ENCODE data around the gene SERPINA9.

Gene SERPINA9

DNA sequence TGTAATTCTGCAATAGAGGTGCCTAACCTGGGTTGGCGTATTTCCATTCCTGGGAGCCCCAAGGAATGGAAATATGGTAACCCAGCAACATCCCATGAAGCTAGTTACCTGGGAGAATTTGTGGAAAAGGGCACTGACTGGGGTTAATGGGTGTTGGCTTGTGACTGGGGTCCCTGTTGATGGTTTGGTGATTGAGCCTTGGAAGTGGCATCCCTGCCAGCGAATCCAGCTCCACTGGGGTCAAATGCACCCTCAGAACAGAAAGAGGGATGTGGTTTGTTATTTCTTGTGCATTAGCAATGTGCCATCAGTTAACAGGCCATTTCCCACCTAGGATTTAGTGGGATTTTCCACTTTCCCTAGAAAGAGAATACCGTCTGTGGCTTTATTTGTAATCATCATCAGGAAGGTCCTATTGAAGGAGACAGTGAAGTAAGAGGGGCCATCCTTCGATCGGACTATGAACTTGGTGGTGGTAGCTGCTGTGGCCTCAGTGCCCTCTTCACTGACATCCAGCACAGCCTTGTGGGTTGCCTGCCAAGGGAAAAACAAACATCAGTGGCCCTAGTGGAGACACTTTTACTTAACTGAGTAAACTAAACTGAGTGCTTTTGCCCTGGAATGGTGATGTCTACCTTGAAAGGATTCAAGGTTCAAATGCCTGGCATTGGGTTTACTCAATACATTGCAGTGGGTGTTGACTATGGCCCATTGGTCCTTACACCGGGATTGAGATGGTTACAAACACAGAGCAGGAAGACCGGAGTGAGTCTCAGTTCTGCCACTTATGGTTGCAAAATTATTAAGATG, 13.0 kb downstream of the SERPINA9 start:
- DNase-seq (ENCODE audit: low spot score) = no peak

DNA sequence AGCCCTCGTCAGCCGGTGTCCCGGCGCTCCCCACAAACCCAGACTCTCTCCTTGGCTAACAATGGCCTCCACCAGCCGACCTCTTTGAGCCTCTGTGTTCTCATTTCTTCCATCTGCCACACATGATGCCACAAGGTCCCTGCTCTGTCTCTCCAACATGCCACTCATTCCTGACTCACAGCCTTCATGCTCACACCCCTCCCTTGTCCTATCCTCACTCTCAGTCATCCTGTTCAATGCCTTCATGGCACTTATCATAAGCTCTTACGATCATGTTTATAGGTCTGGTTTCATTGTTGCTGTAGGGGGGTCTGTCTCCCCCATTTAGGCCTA, 13.8 kb downstream of the SERPINA9 start:
- DNase-seq (ENCODE audit: low spot score) = no peak

GRCh38 chr14:94461526-94462218, 14.3 kb downstream of the SERPINA9 start:
- no peak for DNase-seq (ENCODE audit: low spot score)

DNA sequence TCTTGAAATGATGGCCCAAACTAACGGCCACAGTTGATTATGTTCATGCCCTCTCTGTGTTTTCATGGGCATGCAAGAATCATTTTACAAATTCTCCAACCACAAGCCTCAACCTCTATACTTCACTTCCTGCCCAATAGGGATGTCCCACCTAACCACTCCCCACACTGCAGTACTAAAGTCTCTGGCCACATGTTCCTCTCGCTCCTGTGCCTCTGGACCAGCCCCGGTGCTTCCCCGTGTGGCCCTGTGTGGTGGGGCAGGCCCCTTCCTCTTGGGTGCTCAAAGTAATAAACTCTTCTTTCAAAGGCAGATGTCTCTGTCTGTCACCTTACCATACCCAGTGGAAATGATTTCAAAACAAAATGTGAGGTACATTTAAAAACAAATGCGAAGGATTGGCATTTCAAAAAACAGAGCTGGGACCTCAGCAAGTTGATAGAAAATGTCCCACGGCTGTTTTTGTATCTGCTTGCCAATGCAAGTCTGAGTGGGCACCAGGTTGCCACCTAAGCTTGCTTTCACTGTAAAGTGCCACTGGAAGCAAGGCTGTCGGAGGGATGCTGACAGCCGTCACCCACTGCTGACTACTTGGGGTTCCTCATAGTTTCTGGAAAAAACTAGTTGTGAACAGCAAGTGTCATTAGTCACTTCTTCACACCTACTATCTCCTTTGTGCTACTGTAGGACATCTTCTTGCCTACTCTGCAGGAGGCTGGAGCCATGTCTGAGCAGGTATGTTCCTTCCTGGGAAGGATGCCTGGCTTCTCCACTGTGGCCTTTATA, 15.2 kb downstream of the SERPINA9 start:
- no peak for DNase-seq (ENCODE audit: low spot score)

- DNase-seq (ENCODE audit: low spot score) = no peak
Measured at GRCh38 chr14:94458558-94459205, 17.3 kb downstream of the SERPINA9 start.

- DNase-seq (ENCODE audit: low spot score) = no peak
Measured at GRCh38 chr14:94458096-94458495, 17.9 kb downstream of the SERPINA9 start.

GRCh38 chr14:94455928-94456327, 20.1 kb downstream of the SERPINA9 start:
- no peak for DNase-seq (ENCODE audit: low spot score)

DNA sequence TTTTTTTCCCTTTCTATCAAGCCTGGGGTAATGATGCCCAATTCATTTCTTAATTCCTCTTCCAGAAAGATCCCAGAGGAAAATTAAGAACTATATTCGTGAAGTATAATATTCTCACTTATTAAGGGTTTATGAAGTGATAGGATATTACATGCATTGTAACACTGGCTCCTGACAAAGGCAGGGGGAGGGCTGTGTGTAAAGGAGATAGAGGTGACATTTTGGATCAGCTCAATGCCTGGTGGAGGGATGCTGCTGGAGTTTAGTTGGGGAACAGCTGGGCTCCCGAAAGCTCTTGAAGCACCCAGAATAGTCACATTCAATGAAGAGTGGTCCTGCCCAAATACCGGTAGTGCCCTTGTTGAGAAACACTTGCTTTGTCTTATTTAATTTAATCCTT, 24.2 kb downstream of the SERPINA9 start:
- no peak for DNase-seq (ENCODE audit: low spot score)

GRCh38 chr14:94451091-94451771, 24.8 kb downstream of the SERPINA9 start:
- no peak for DNase-seq (ENCODE audit: low spot score)

GRCh38 chr14:94450722-94451090, 25.3 kb downstream of the SERPINA9 start:
- DNase-seq (ENCODE audit: low spot score) = no peak

GRCh38 chr14:94449930-94450329, 26.1 kb downstream of the SERPINA9 start:
- DNase-seq (ENCODE audit: low spot score) = no peak

DNA sequence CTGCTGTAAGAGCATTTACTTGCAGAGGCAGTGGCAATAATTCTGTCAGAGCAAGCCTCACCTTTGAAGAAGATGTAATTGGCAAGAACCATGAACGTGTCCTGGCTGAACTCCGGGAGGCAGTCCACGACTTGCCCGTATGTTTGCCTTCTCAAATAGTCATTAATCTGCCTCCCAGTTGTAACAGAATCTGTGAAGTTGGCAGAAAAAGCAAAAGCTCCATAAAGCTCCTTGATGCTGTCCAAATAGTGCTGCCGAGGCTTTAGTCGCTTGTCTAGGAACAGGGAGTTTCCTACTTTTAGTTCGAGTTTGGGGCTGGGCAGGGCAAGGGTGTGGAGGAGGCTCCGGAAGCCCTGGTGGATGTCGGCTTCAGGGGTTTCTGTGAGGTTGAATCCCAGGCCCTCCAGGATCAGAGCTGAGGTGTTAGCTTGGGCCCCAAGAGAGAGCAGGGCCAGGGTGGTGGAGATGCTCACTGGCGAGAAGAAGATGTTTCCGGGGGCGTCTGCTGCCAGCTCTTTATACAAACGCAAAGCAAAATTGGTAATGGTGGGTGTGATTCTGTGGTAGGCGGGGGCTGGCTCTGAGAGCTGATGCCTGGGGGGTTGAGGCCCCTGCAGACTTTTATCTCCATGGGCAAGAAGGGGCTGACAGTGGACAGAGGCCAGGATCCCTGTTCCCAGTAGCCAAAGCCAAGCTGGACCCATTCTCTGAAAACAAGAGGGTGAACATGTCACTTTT, 27.8 kb downstream of the SERPINA9 start:
- DNase-seq (ENCODE audit: low spot score) = no peak

GRCh38 chr14:94447206-94447605, 28.8 kb downstream of the SERPINA9 start:
- DNase-seq (ENCODE audit: low spot score) = no peak

DNA sequence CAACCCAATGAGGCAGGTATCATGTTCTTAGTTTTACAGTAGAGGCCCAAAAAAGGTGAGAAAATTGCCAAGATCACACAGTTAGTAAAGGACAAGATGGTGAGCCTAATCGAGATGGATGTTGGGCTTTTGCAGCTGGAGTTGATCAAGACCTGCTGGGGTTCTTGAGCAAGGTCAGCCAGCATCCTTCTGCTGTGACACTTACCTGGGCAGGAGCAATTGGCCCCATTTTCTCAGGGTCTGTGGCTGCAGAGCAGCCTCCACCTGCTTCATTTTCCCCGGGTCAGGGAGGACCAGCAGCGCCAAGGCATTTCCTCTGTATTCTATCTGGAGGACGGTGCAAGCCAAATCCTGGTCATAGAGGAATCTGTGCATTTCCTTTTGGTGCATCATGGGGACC, 29.9 kb downstream of the SERPINA9 start:
- no peak for DNase-seq (ENCODE audit: low spot score)

GRCh38 chr14:94445003-94445402, 31.0 kb downstream of the SERPINA9 start:
- DNase-seq (ENCODE audit: low spot score) = no peak

DNA sequence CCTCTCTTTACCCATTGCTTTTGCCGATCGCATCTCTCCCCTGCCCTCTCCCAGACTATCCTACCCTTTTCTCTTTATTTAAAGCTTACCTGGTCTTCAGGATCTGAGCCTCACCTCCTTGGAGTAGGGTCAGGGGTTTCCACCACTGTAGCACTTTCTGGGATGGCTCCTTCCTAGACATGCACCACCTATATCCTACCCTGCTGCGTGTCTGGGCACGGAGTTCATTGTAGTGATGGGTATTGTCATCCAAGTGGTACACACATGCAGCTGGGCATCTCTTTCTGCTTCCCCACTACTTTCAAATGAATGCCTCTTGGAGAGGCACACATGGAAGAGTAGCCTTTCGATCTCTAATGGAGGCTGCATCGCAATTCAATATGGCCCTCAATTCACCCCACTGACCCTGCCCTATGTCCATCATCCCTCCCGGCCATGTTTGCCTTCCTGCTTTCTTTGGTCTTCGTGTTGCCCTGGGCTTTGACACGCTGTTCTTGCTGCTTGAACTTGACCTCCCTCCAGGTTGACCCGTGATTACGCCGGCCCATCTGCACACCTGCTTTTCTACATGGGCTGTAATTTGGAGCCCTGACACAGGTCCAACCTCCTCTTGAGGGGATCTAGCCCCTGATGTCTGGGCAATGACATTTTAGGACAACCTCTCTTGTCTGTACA, 34.3 kb downstream of the SERPINA9 start:
- no peak for DNase-seq (ENCODE audit: low spot score)

- no peak for DNase-seq (ENCODE audit: low spot score)
Measured at GRCh38 chr14:94441130-94441529, 34.9 kb downstream of the SERPINA9 start.

- DNase-seq (ENCODE audit: low spot score) = no peak
Measured at GRCh38 chr14:94439453-94440057, 36.4 kb downstream of the SERPINA9 start.

- DNase-seq (ENCODE audit: low spot score) = no peak
Measured at GRCh38 chr14:94428610-94429009, 47.4 kb downstream of the SERPINA9 start.

- no peak for DNase-seq (ENCODE audit: low spot score)
Measured at GRCh38 chr14:94427016-94427613, 48.9 kb downstream of the SERPINA9 start.

Measured in hematopoietic multipotent progenitor cell treated with erythropoietin and hydrocortisone succinate and interleukin-3 and kit ligand, for 17 days (in vitro differentiated cells).